ENCODE results near the gene C20orf204. TPM values are rescaled to one million over a fixed set of nuclear protein-coding genes. Genes with fewer than 3 reads are reported as not detected.

Gene C20orf204
- total and polyA plus RNA-seq, 2 of the 8 experiments (the other 6 are each of a cell fraction or from before 2014, with no cell fraction given): 0.39 to 0.52 TPM

GRCh38 chr20:64056639-64056888 is 20.6 kb downstream of the C20orf204 start (continued):
- no peak for TF ChIP-seq SIN3A (conservative IDR thresholded peaks at IDR 0.05 in 1 of 2, IDR thresholded peaks at IDR 0.05 in 1 of 2; ENCODE audit: low read depth in 1 of 2, low read length in 2 of 2)
- TF ChIP-seq SAP30 (IDR thresholded peaks at IDR 0.05; ENCODE audit: insufficient read depth, insufficient replicate concordance, low read length): no peak
- no peak for TF ChIP-seq TAF1 (IDR thresholded peaks at IDR 0.05; ENCODE audit: low read depth, low read length)
- TF ChIP-seq TEAD4 (IDR thresholded peaks at IDR 0.05; ENCODE audit: low read depth, low read length): no peak
